Endodermal cell (in vitro differentiated cells): Measurements from ENCODE around the gene CWC22. TPM values are rescaled to one million over a fixed set of nuclear protein-coding genes. Genes with fewer than 3 reads are reported as not detected.
A peak's percentile ranks its signal among the peaks of the same experiment; 100 is the strongest.

ENCODE experiments used
- DNase-seq: peaks from one replicate; pipeline ENCODE4 v3.0.0-alpha.2; 2017
- H3K27ac ChIP-seq: 2 replicates; pipeline ENCODE4 v1.5.1; 2013; ENCODE audit warnings: mild to moderate bottlenecking, low read depth, low read length, moderate library complexity
- H3K27me3 ChIP-seq: 2 replicates; pipeline ENCODE4 v1.6.1; 2013; ENCODE audit warnings: mild to moderate bottlenecking, low read length, moderate library complexity; ENCODE audit not compliant: insufficient read depth, control insufficient read depth, poor library complexity, severe bottlenecking
- H3K36me3 ChIP-seq: 2 replicates; pipeline ENCODE4 v1.7.0; 2013; ENCODE audit warnings: mild to moderate bottlenecking, low read length, moderate library complexity; ENCODE audit not compliant: control insufficient read depth, insufficient read depth
- H3K4me1 ChIP-seq: one replicate; pipeline ENCODE4 v1.7.0; 2013; ENCODE audit warnings: low read length; ENCODE audit not compliant: control insufficient read depth, insufficient read depth
- H3K4me3 ChIP-seq: 2 replicates; pipeline ENCODE4 v1.5.1; 2013; ENCODE audit warnings: mild to moderate bottlenecking, low read length, moderate library complexity
- H3K9ac ChIP-seq: 2 replicates; pipeline ENCODE4 v1.6.1; 2013; ENCODE audit warnings: mild to moderate bottlenecking, low read length, moderate library complexity; ENCODE audit not compliant: poor library complexity, severe bottlenecking; ENCODE audit errors: extremely low read depth
- H3K9me3 ChIP-seq: 2 replicates; pipeline ENCODE4 v1.6.1; 2013; ENCODE audit warnings: mild to moderate bottlenecking, low read length, moderate library complexity; ENCODE audit not compliant: control insufficient read depth
- H3K27ac Mint-ChIP-seq: 2 replicates; pipeline ENCODE4 v1.8.0; 2020; ENCODE audit warnings: mixed read lengths
- H3K27me3 Mint-ChIP-seq: 2 replicates; pipeline ENCODE4 v1.8.0; 2021; ENCODE audit warnings: mild to moderate bottlenecking, mixed read lengths; ENCODE audit not compliant: insufficient read depth
- H3K36me3 Mint-ChIP-seq: 2 replicates; pipeline ENCODE4 v1.8.0; 2020; ENCODE audit warnings: low read depth, mixed read lengths
- H3K4me1 Mint-ChIP-seq: 2 replicates; pipeline ENCODE4 v1.8.0; 2020; ENCODE audit warnings: mixed read lengths
- H3K4me3 Mint-ChIP-seq: 2 replicates; pipeline ENCODE4 v1.8.0; 2020; ENCODE audit warnings: mild to moderate bottlenecking, moderate library complexity, mixed read lengths
- H3K9me3 Mint-ChIP-seq: 2 replicates; pipeline ENCODE4 v1.8.0; 2020; ENCODE audit warnings: mild to moderate bottlenecking, mixed read lengths
- WGBS, 2 experiments: methylation state at CpG; one replicate each; pipeline versions ENCODE4 v1.1.5 to v1.1.7; 2013; ENCODE audit warnings: missing lambda C conversion rate in 2 of 2, mixed read lengths in 1 of 2; ENCODE audit not compliant: insufficient coverage in 1 of 2, insufficient read length in 1 of 2; 5-methylcytosine and 5-hydroxymethylcytosine counted together
- total RNA-seq, 2 donors: library from RNA; stranded (reverse); fragmentation: NEBNext Ultra II Directional in 1 of 2; extraction: Animal tissue kit (Norgen Biotek cat#: 25700) in 1 of 2; gene quantifications; 2 replicates in 1 of 2; 3 replicates in 1 of 2; pipeline ENCODE4 v1.2.1, GENCODE V29; 2021
- TF ChIP-seq, protein P1 (sequence below): fragments of 200-600 bp; sonication (generic); conservative IDR thresholded peaks from 2 replicates; pipeline ENCODE4 v1.5.0; 2021; ENCODE audit warnings: antibody characterized with exemption, mild to moderate bottlenecking

CWC22 gene
- total RNA-seq, 2 donors from 2014 or later, result 33.4 to 43.5 TPM

DNA sequence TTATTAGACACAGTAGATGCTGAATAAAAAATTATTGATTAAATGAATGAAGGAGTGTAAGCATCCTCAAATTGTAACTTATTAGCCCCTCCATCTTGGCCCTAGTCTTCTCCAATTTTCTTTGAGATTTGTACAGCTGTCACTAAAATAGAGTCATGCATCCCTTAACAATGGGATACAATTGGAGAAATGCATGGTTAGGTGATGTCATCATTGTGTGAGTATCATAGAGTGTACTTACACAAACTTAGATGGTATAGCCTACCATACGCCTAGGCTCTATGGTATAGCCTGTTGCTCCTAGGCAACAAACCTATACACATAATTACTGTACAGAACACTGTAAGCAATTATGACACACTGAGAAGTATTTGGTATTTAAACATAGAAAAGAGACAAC is 107.4 kb downstream of the CWC22 start:
- Histone ChIP-seq H3K9me3 (peaks cover 16% of the 10 kb centered on the region), H3K36me3 (no peaks in the 10 kb centered on the region), H3K27me3 (no peaks in the 10 kb centered on the region), H3K4me1 (no peaks in the 10 kb centered on the region), H3K9ac (no peak overlapping the region), H3K4me3 (no peak overlapping the region), H3K27ac (no peak overlapping the region)
- WGBS, 2 experiments, result 90% methylated on average over 1 of the region's 1 CpG; no CpG with 5 or more reads in 1 of the 2 experiments
- DNase-seq, result no peak
- Mint-ChIP-seq H3K4me3 (no peak overlapping the region), H3K9me3 (peaks cover 21% of the 10 kb centered on the region), H3K36me3 (no peaks in the 10 kb centered on the region), H3K4me1 (no peaks in the 10 kb centered on the region), H3K27me3 (no peaks in the 10 kb centered on the region), H3K27ac (no peak overlapping the region)
- TF ChIP-seq, protein P1, sequence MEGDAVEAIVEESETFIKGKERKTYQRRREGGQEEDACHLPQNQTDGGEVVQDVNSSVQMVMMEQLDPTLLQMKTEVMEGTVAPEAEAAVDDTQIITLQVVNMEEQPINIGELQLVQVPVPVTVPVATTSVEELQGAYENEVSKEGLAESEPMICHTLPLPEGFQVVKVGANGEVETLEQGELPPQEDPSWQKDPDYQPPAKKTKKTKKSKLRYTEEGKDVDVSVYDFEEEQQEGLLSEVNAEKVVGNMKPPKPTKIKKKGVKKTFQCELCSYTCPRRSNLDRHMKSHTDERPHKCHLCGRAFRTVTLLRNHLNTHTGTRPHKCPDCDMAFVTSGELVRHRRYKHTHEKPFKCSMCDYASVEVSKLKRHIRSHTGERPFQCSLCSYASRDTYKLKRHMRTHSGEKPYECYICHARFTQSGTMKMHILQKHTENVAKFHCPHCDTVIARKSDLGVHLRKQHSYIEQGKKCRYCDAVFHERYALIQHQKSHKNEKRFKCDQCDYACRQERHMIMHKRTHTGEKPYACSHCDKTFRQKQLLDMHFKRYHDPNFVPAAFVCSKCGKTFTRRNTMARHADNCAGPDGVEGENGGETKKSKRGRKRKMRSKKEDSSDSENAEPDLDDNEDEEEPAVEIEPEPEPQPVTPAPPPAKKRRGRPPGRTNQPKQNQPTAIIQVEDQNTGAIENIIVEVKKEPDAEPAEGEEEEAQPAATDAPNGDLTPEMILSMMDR, result no peak

DNA sequence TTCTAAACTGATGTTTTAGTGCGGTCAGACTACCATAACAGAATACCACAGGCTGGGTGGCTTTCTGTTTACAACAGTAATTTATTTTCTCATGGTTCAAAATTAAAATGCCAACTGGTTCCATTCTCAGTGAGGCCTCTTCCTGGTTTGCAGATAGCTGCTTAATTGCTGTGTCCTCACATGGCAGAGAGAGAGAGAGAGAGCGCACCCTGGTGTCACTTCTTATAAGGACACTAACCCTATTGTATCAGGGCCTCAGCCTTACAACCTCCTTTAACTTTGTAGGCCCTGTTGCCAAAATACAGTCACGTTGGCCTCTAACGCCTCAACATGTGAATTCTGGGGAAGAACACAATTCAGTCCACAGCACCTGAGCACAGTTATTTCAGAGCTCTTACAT is 108.2 kb downstream of the CWC22 start:
- 50 to 62% methylated on average over 2 to 4 of the region's 4 CpGs for WGBS, 2 experiments
- Mint-ChIP-seq H3K27ac (no peak overlapping the region), H3K36me3 (no peaks in the 10 kb centered on the region), H3K9me3 (peaks cover 16% of the 10 kb centered on the region), H3K4me1 (no peaks in the 10 kb centered on the region), H3K27me3 (no peaks in the 10 kb centered on the region), H3K4me3 (no peak overlapping the region)
- H3K4me3 ChIP-seq, result no peak overlapping the region
- TF ChIP-seq, protein P1, result peak; percentile 82
- H3K27ac ChIP-seq, result no peak overlapping the region
- no peaks in the 10 kb centered on the region for H3K36me3 ChIP-seq
- no peaks in the 10 kb centered on the region for H3K4me1 ChIP-seq
- no peak overlapping the region for H3K9ac ChIP-seq
- peaks cover 11% of the 10 kb centered on the region for H3K9me3 ChIP-seq
- H3K27me3 ChIP-seq, result no peaks in the 10 kb centered on the region
- DNase-seq, result peak; percentile 91

Other genes with a start within 250 kb of the CWC22 start
- 10 to 100 TPM in 1 of 2 donors, 1 to 10 TPM in 1; 5.3 to 18.1 TPM for gene ZNF385B, start 145.7 kb downstream of the CWC22 start, total RNA-seq